ENCODE results near the gene PAX7.

PAX7 gene

GRCh38 chr1:18653916-18654315, 23.3 kb downstream of the PAX7 start:
- TF ChIP-seq CTCF (conservative IDR thresholded peaks at IDR 0.05; ENCODE audit: low read depth): no peak
- no peak overlapping the region for H3K27ac ChIP-seq
- no peak for DNase-seq (ENCODE audit: low spot score)
- ChIA-PET CTCF (interaction anchor here (0.6 kb wide), 1 partner anchor 33 kb away, joined by 3 read pairs; no protein-coding TSS in a partner anchor), POLR2A (ENCODE audit: low non-redundant PET) (no interaction called here)

DNA sequence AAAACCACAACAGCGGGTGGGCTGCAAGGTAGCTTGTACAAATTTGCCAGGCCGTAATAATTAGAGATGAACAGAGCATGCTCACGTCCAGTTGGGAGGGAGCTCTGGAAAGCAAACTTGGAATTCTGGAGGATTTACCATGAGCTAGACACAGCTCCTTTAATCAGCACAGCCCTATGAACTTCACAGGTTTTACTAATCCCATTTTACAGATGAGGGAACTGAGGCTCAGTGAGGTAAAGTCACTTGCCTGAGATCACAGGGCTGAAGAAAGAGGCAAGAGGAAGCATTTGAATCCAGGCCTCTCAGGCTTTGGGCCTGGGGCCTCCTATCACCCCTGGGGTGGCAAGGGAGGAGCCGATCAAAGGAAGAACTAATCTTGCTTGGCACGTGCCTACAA, 24.0 kb downstream of the PAX7 start:
- DNase-seq (ENCODE audit: low spot score): no peak
- ChIA-PET POLR2A (ENCODE audit: low non-redundant PET) (no interaction called here), CTCF (no interaction called here)
- H3K27ac ChIP-seq: no peak overlapping the region
- TF ChIP-seq CTCF (conservative IDR thresholded peaks at IDR 0.05; ENCODE audit: low read depth): no peak

- POLR2A ChIA-PET (ENCODE audit: low non-redundant PET): no interaction called here
- CTCF ChIA-PET: interaction anchor here (0.7 kb wide), 1 partner anchor 49 kb away, joined by 4 read pairs; no protein-coding TSS in a partner anchor
Measured at GRCh38 chr1:18657506-18658201, 27.0 kb downstream of the PAX7 start.

DNA sequence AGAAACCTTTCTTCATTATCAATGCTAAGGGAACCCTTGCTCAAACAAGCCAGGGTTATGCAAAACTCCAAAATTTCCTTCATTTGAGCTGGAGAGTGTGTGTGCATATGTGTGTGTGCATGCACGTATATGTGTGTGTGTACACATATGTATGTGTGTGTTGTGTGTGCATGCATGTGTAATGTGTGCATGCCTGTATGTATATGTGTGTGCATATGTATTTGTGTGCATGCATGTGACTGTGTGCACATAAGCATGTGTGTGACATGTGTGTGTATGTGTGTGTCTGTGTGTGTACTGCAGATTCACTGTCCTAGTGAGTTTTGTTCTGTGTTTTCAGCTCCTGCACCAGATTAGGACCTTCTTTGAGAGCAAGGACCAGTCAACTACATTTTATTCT, 28.2 kb downstream of the PAX7 start:
- no peak for TF ChIP-seq CTCF (conservative IDR thresholded peaks at IDR 0.05; ENCODE audit: low read depth)
- ChIA-PET POLR2A (ENCODE audit: low non-redundant PET) (no interaction called here), CTCF (no interaction called here)
- no peak for DNase-seq (ENCODE audit: low spot score)
- H3K27ac ChIP-seq: no peak overlapping the region

More at GRCh38 chr1:18657506-18658201, 27.0 kb downstream of the PAX7 start:
- no peak for DNase-seq (ENCODE audit: low spot score)
- no peak for TF ChIP-seq CTCF (conservative IDR thresholded peaks at IDR 0.05; ENCODE audit: low read depth)
- no peak overlapping the region for H3K27ac ChIP-seq

DNA sequence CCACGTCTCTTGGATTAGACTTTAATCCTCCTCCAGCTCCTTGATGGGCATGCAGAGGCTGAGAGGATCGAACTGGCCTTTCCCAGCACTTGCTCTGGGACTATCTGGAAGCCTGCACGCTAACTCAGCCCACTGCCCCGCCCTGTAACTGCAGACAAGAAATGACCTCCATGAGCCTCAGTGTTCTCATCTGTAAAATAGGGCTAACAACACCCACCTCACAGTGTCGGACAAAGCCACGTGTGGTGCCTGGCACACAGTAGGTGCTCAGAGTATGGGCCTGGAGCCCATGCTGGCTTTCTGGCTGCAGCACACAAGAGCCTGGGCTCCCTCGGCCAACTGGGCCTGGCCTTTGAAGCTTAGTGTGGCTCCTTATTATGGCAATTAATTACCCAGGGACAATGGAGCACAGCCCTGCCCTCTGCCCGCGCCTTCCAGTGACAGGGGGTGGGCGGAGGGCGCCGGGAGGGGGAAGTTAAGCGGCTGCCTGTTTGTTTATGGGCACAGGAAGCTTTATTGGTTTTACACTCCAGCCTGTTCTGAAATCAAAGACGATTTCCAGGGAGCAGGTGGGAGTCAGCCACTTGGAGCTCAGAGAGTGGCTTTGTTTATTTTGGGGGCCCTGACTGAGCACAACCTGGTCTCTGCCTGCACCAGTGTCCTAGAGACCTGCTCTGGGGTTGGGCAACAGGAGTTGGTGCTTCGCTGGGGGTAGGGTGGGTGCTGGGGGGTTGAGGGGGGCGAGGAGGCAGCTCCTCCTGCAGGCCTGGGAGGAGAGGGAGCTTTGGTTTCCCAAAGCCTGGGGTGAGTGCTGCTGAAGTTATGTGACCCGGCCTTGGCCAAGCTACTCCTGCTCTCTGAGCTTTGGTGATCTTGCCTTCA, 31.0 kb downstream of the PAX7 start:
- no peak for DNase-seq (ENCODE audit: low spot score)
- no peak for TF ChIP-seq CTCF (conservative IDR thresholded peaks at IDR 0.05; ENCODE audit: low read depth)
- ChIA-PET CTCF (no interaction called here), POLR2A (ENCODE audit: low non-redundant PET) (no interaction called here)
- H3K27ac ChIP-seq: no peak overlapping the region

GRCh38 chr1:18662286-18662639, 31.6 kb downstream of the PAX7 start:
- H3K27ac ChIP-seq: no peak overlapping the region
- no peak for TF ChIP-seq CTCF (conservative IDR thresholded peaks at IDR 0.05; ENCODE audit: low read depth)
- ChIA-PET CTCF (no interaction called here), POLR2A (ENCODE audit: low non-redundant PET) (no interaction called here)
- no peak for DNase-seq (ENCODE audit: low spot score)

Measured in RWPE1 (cell line).